WTC11 (cell line): ENCODE data around the gene CSNK2B.

Experiments used
- E2F4 ChIP-seq: sonication (generic); formaldehyde crosslinking; IDR thresholded peaks from 2 replicates; pipeline ENCODE4 v1.8.1; 2022; ENCODE audit warnings: low read depth, mild to moderate bottlenecking, moderate library complexity, missing genetic modification reagents, borderline replicate concordance
- NFYB ChIP-seq: sonication (generic); formaldehyde crosslinking; conservative IDR thresholded peaks from 2 replicates; pipeline ENCODE4 v1.8.0; 2022; ENCODE audit warnings: low read depth, missing genetic modification reagents

GRCh38 chr6:31657406-31658157, 8.3 kb upstream of the CSNK2B start:
- TF ChIP-seq E2F4 (CRISPR knock-in tag), result no peak
- TF ChIP-seq NFYB (CRISPR knock-in tag), result no peak
